Fibroblast of mammary gland (primary cell): ENCODE measurements around the gene DISC1.
A peak's percentile ranks its signal among the peaks of the same experiment; 100 is the strongest.

Experiments
- DNase-seq: peaks from one replicate; pipeline ENCODE4 v3.0.0-alpha.2; 2010; ENCODE audit warnings: low read depth
- H3K4me3 ChIP-seq: 2 replicates; pipeline ENCODE4 v1.5.1; 2011; ENCODE audit warnings: low read depth, mild to moderate bottlenecking, low read length, moderate library complexity; ENCODE audit not compliant: control insufficient read depth
- CTCF ChIP-seq: conservative IDR thresholded peaks from 2 replicates; pipeline ENCODE4 v1.5.1; 2011; ENCODE audit warnings: low read depth, low read length, inconsistent platforms; ENCODE audit not compliant: control insufficient read depth, insufficient read depth

Gene DISC1

GRCh38 chr1:231596337-231596791, 30.2 kb upstream of the DISC1 start:
- DNase-seq, result peak; percentile 70
- no peak for TF ChIP-seq CTCF
- H3K4me3 ChIP-seq, result no peak overlapping the region

GRCh38 chr1:231597971-231598370, 28.6 kb upstream of the DISC1 start:
- H3K4me3 ChIP-seq, result no peak overlapping the region
- no peak for TF ChIP-seq CTCF
- no peak for DNase-seq

- no peak overlapping the region for H3K4me3 ChIP-seq
- peak; percentile 70 for DNase-seq
- TF ChIP-seq CTCF, result no peak
These were observed 26.1 kb upstream of the DISC1 start for GRCh38 chr1:231600458-231600976.

- no peak for TF ChIP-seq CTCF
- DNase-seq, result peak; percentile 67
- no peak overlapping the region for H3K4me3 ChIP-seq
These were observed 24.5 kb upstream of the DISC1 start for GRCh38 chr1:231601824-231602672.

GRCh38 chr1:231602673-231602984, 24.0 kb upstream of the DISC1 start:
- no peak overlapping the region for H3K4me3 ChIP-seq
- TF ChIP-seq CTCF, result no peak
- DNase-seq, result no peak

- H3K4me3 ChIP-seq, result peak overlapping the region; percentile 52
- peak; percentile 73 for TF ChIP-seq CTCF
- DNase-seq, result peak; percentile 65
These were observed 22.9 kb upstream of the DISC1 start for GRCh38 chr1:231603598-231604275.
